ENCODE measurements around the gene WASHC4. TPM values are rescaled to one million over a fixed set of nuclear protein-coding genes. Genes with fewer than 3 reads are reported as not detected.
"Not testable (repeated sequence)": the region's sequence is repeated elsewhere in the genome, so short reads cannot be mapped to it uniquely, and the experiment has no call there.

The WASHC4 gene
- total RNA-seq, 4 donors from 2014 or later: 18.0 to 70.3 (median 44.3) TPM

- DNase-seq: no peak
- WGBS, 2 donors (ENCODE audit: low coverage in 1 of 2): 83 to 95% methylated on average over 5 to 6 of the region's 6 CpGs
- H3K9me3 ChIP-seq: no peaks in the 10 kb centered on the region
- no peak for TF ChIP-seq POLR2A (IDR thresholded peaks at IDR 0.05)
- TF ChIP-seq EP300 (IDR thresholded peaks at IDR 0.05; ENCODE audit: low read depth): no peak
- no peak for TF ChIP-seq CTCF (IDR thresholded peaks at IDR 0.05)
- TF ChIP-seq POLR2AphosphoS5 (IDR thresholded peaks at IDR 0.05): no peak
- H3K36me3 ChIP-seq: peaks cover 0 to 49% (median 14%) of the 10 kb centered on the region in 4 donors
- H3K27me3 ChIP-seq: no peaks in the 10 kb centered on the region
- no peak overlapping the region for H3K27ac ChIP-seq
- no peaks in the 10 kb centered on the region for H3K4me1 ChIP-seq
- intact Hi-C loops (cut with DNase I; ENCODE audit: low total_unique reads): no loop called here
- in situ Hi-C loops (cut with MboI; ENCODE audit: low pct_ligation_motif_present in 1 of 4, low pct_unique_long_range_greater_than_20kb in 1 of 4, low sequenced_read_pairs in 3 of 4): no loop called here
- H3K4me3 ChIP-seq: no peak overlapping the region
Observed at GRCh38 chr12:105171691-105172436, 64.3 kb downstream of the WASHC4 start.

DNA sequence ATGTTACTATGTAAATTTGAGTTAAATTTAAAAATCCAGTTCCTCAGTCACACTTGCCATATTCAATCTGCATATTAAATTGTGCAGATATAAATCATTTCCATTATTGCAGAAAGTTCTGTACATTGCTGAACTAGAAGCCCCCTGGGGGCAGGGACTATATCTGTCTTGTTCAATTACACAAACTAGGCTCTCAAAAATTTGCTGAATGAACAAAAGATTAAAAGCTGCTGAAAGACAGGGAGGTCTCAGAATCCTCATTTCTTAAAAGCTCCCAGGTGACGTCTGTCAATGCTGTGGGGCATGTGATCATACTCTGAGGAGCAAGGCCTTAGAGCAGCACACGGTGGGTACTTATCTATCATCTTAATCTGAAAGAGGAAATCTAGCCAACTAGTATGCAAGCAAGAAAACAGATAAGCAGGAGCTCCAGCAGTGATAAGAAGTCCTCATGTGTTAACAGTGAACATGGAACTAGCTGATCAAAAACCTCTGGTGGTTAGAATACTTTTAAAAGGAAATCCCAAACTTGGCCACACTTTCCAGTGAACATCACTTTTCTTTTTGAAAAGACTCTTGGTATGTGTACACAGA lies 68.0 kb downstream of the WASHC4 start:
- TF ChIP-seq EP300 (IDR thresholded peaks at IDR 0.05; ENCODE audit: low read depth): no peak
- TF ChIP-seq POLR2AphosphoS5 (IDR thresholded peaks at IDR 0.05): no peak
- TF ChIP-seq CTCF (IDR thresholded peaks at IDR 0.05): no peak
- TF ChIP-seq POLR2A (IDR thresholded peaks at IDR 0.05): no peak
- intact Hi-C loops (cut with DNase I; ENCODE audit: low total_unique reads) (no loop called here), in situ Hi-C loops (cut with MboI; ENCODE audit: low pct_ligation_motif_present in 1 of 4, low pct_unique_long_range_greater_than_20kb in 1 of 4, low sequenced_read_pairs in 3 of 4) (no loop called here)
- Histone ChIP-seq H3K4me3 (no peak overlapping the region), H3K9me3 (no peaks in the 10 kb centered on the region), H3K27ac (no peak overlapping the region), H3K36me3 (peaks cover 0 to 33% (median 12%) of the 10 kb centered on the region in 4 donors), H3K4me1 (no peaks in the 10 kb centered on the region), H3K27me3 (no peaks in the 10 kb centered on the region)
- no peak for DNase-seq
- WGBS, 2 donors (ENCODE audit: low coverage in 1 of 2): 95% methylated on average over 2 of the region's 2 CpGs; no CpG with 5 or more reads in 1 of the 2 donors

- 86 to 96% methylated on average over 4 of the region's 4 CpGs for WGBS, 2 donors (ENCODE audit: low coverage in 1 of 2)
- H3K36me3 ChIP-seq: peaks cover 0 to 33% (median 12%) of the 10 kb centered on the region in 4 donors
- no peak overlapping the region for H3K4me3 ChIP-seq
- no peak for DNase-seq
- no peak for TF ChIP-seq POLR2A (IDR thresholded peaks at IDR 0.05)
- no peaks in the 10 kb centered on the region for H3K9me3 ChIP-seq
- no peaks in the 10 kb centered on the region for H3K27me3 ChIP-seq
- no peak overlapping the region for H3K27ac ChIP-seq
- in situ Hi-C loops (cut with MboI; ENCODE audit: low pct_ligation_motif_present in 1 of 4, low pct_unique_long_range_greater_than_20kb in 1 of 4, low sequenced_read_pairs in 3 of 4): no loop called here
- H3K4me1 ChIP-seq: no peaks in the 10 kb centered on the region
- intact Hi-C loops (cut with DNase I; ENCODE audit: low total_unique reads): no loop called here
Observed at GRCh38 chr12:105177208-105177607, 69.7 kb downstream of the WASHC4 start.

DNA sequence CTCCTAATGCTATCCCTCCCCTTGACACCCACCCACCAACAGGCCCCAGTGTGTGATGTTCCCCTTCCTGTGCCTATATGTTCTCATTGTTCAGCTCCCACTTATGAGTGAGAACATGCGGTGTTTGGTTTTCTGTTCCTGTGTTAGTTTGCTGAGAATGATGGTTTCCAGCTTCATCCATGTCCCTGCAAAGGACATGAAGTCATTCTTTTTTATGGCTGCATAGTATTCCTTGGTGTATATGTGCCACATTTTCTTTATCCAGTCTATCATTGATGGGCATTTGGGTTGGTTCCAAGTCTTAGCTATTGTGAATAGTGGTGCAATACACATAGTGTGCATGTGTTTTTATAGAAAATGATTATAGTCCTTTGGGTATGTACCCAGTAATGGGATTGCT lies 71.6 kb downstream of the WASHC4 start:
- 95% methylated on average over 1 of the region's 1 CpG; no CpG with 5 or more reads in 1 of the 2 donors for WGBS, 2 donors (ENCODE audit: low coverage in 1 of 2)
- DNase-seq; H3K4me1 ChIP-seq; H3K4me3 ChIP-seq; in situ Hi-C loops (cut with MboI; ENCODE audit: low pct_ligation_motif_present in 1 of 4, low pct_unique_long_range_greater_than_20kb in 1 of 4, low sequenced_read_pairs in 3 of 4); H3K9me3 ChIP-seq; H3K27ac ChIP-seq; intact Hi-C loops (cut with DNase I; ENCODE audit: low total_unique reads); H3K27me3 ChIP-seq: not testable (repeated sequence)
- H3K36me3 ChIP-seq: peaks cover 0 to 30% (median 11%) of the 10 kb centered on the region in 4 donors

GRCh38 chr12:105183406-105183805 lies 75.9 kb downstream of the WASHC4 start:
- H3K4me3 ChIP-seq; in situ Hi-C loops (cut with MboI; ENCODE audit: low pct_ligation_motif_present in 1 of 4, low pct_unique_long_range_greater_than_20kb in 1 of 4, low sequenced_read_pairs in 3 of 4); H3K27ac ChIP-seq; H3K9me3 ChIP-seq; H3K4me1 ChIP-seq; DNase-seq; intact Hi-C loops (cut with DNase I; ENCODE audit: low total_unique reads); H3K27me3 ChIP-seq: not testable (repeated sequence)
- H3K36me3 ChIP-seq: peaks cover 0 to 44% (median 19%) of the 10 kb centered on the region in 4 donors
- 81 to 100% methylated on average over 4 of the region's 4 CpGs for WGBS, 2 donors (ENCODE audit: low coverage in 1 of 2)

DNA sequence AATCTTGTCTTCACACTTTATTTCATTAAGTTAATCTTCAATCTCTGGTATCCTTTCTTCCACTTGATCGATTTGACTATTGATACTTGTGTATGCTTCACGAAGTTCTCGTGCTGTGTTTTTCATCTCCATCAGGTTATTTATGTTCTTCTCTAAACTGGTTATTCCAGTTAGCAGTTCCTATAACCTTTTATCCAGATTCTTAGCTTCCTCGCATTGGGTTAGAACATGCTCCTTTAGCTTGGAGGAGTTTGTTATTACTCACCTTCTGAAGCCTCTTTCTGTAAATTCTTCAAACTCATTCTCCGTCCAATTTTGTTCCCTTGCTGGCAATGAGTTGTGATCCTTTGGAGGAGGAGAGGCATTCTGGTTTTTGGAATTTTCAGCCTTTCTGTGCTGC lies 76.4 kb downstream of the WASHC4 start:
- H3K4me3 ChIP-seq; H3K9me3 ChIP-seq; in situ Hi-C loops (cut with MboI; ENCODE audit: low pct_ligation_motif_present in 1 of 4, low pct_unique_long_range_greater_than_20kb in 1 of 4, low sequenced_read_pairs in 3 of 4); H3K27me3 ChIP-seq; H3K27ac ChIP-seq; intact Hi-C loops (cut with DNase I; ENCODE audit: low total_unique reads); H3K4me1 ChIP-seq; DNase-seq: not testable (repeated sequence)
- WGBS, 2 donors (ENCODE audit: low coverage in 1 of 2): 88 to 100% methylated on average over 5 of the region's 5 CpGs
- peaks cover 0 to 50% (median 22%) of the 10 kb centered on the region in 4 donors for H3K36me3 ChIP-seq

Data from transverse colon (tissue), 4 donors.